ENCODE results near the gene STXBP6. TPM values are rescaled to one million over a fixed set of nuclear protein-coding genes. Genes with fewer than 3 reads are reported as not detected.

STXBP6 gene
- total RNA-seq, 1 experiment from 2014 or later: not detected

GRCh38 chr14:24818058-24818822 lies 231.7 kb downstream of the STXBP6 start:
- intact Hi-C loops (cut with micrococcal nuclease; ENCODE audit: unreplicated experiment): no loop called here
- CTCF ChIA-PET: no interaction called here
- Histone ChIP-seq H3K36me3 (ENCODE audit: control insufficient read depth, insufficient read depth, low read length) (no peaks in the 10 kb centered on the region), H3K4me1 (ENCODE audit: control insufficient read depth, insufficient read depth, low read length) (no peaks in the 10 kb centered on the region), H3K4me3 (ENCODE audit: low read depth in 2 of 2, low read length in 2 of 2) (no peak overlapping the region), H3K27me3 (ENCODE audit: control insufficient read depth, insufficient read depth, low read length) (no peaks in the 10 kb centered on the region; the same call in 1 of the 2 replicates), H3K27ac (ENCODE audit: low read length) (no peak overlapping the region), H3K9me3 (ENCODE audit: control insufficient read depth, insufficient read depth, low read depth, low read length) (no peaks in the 10 kb centered on the region)
- POLR2A ChIA-PET: interaction anchor here (0.7 kb wide), 1 partner anchor 296 kb away, joined by 6 read pairs; no protein-coding TSS in a partner anchor
- in situ Hi-C loops (cut with HindIII; ENCODE audit: low pct_unique_long_range_greater_than_20kb, low sequenced_read_pairs): no loop called here
- no peak for ATAC-seq
- TF ChIP-seq REST (IDR thresholded peaks at IDR 0.05; ENCODE audit: insufficient read depth in 1 of 2, low read depth in 2 of 2, low read length in 1 of 2) (no peak), POLR2AphosphoS5 (IDR thresholded peaks at IDR 0.05; ENCODE audit: low read depth, low read length) (no peak), SIN3A (IDR thresholded peaks at IDR 0.05; ENCODE audit: borderline replicate concordance, insufficient read depth, low read depth, low read length) (no peak), TCF7L2 (IDR thresholded peaks at IDR 0.05; ENCODE audit: low read depth, low read length) (no peak), CTCF (IDR thresholded peaks at IDR 0.05) (no peak)
- no peak for DNase-seq (ENCODE audit: low read depth, low spot score)
- no TSS peak for BruUV-seq (replicated peaks)

- no peak for DNase-seq (ENCODE audit: low read depth, low spot score)
- POLR2A ChIA-PET: interaction anchor here (0.7 kb wide), 1 partner anchor 296 kb away, joined by 6 read pairs; no protein-coding TSS in a partner anchor
- Histone ChIP-seq H3K27me3 (ENCODE audit: control insufficient read depth, insufficient read depth, low read length) (no peaks in the 10 kb centered on the region; the same call in 1 of the 2 replicates), H3K9me3 (ENCODE audit: control insufficient read depth, insufficient read depth, low read depth, low read length) (no peaks in the 10 kb centered on the region), H3K4me1 (ENCODE audit: control insufficient read depth, insufficient read depth, low read length) (no peaks in the 10 kb centered on the region), H3K36me3 (ENCODE audit: control insufficient read depth, insufficient read depth, low read length) (no peaks in the 10 kb centered on the region), H3K27ac (ENCODE audit: low read length) (no peak overlapping the region), H3K4me3 (ENCODE audit: low read depth in 2 of 2, low read length in 2 of 2) (no peak overlapping the region)
- no TSS peak for BruUV-seq (replicated peaks)
- no peak for TF ChIP-seq POLR2AphosphoS5 (IDR thresholded peaks at IDR 0.05; ENCODE audit: low read depth, low read length)
- TF ChIP-seq CTCF (IDR thresholded peaks at IDR 0.05): peak; percentile 13; the same call in 1 of the 2 replicates
- TF ChIP-seq SIN3A (IDR thresholded peaks at IDR 0.05; ENCODE audit: borderline replicate concordance, insufficient read depth, low read depth, low read length): no peak
- in situ Hi-C loops (cut with HindIII; ENCODE audit: low pct_unique_long_range_greater_than_20kb, low sequenced_read_pairs): no loop called here
- intact Hi-C loops (cut with micrococcal nuclease; ENCODE audit: unreplicated experiment): no loop called here
- CTCF ChIA-PET: no interaction called here
- ATAC-seq: no peak
Measured at GRCh38 chr14:24817212-24818057, 232.5 kb downstream of the STXBP6 start.
